Epithelial cell of proximal tubule (primary cell): ENCODE measurements around the gene WDR19. TPM values are rescaled to one million over a fixed set of nuclear protein-coding genes. Genes with fewer than 3 reads are reported as not detected.

Experiments used
- DNase-seq: peaks from one replicate; pipeline ENCODE4 v3.0.0-alpha.2; 2011; ENCODE audit warnings: low read depth
- H3K4me3 ChIP-seq: 2 replicates; pipeline ENCODE4 v1.5.1; 2011; ENCODE audit warnings: low read depth, mild to moderate bottlenecking, low read length
- total RNA-seq: library from RNA; depleted of rRNA; stranded (reverse); fragments of >200 nt; gene quantifications from 2 replicates; pipeline ENCODE4 v1.2.3, GENCODE V29; 2015
- TF ChIP-seq, protein P1 (sequence below): conservative IDR thresholded peaks from 2 replicates; pipeline ENCODE4 v1.5.1; 2012; ENCODE audit warnings: low read depth, mild to moderate bottlenecking, low read length

WDR19 gene
- total RNA-seq, 1 donor from 2014 or later, result 8.8 TPM

GRCh38 chr4:39278476-39278875, 96.1 kb downstream of the WDR19 start:
- DNase-seq, result no peak
- H3K4me3 ChIP-seq, result no peak overlapping the region
- TF ChIP-seq, protein P1, sequence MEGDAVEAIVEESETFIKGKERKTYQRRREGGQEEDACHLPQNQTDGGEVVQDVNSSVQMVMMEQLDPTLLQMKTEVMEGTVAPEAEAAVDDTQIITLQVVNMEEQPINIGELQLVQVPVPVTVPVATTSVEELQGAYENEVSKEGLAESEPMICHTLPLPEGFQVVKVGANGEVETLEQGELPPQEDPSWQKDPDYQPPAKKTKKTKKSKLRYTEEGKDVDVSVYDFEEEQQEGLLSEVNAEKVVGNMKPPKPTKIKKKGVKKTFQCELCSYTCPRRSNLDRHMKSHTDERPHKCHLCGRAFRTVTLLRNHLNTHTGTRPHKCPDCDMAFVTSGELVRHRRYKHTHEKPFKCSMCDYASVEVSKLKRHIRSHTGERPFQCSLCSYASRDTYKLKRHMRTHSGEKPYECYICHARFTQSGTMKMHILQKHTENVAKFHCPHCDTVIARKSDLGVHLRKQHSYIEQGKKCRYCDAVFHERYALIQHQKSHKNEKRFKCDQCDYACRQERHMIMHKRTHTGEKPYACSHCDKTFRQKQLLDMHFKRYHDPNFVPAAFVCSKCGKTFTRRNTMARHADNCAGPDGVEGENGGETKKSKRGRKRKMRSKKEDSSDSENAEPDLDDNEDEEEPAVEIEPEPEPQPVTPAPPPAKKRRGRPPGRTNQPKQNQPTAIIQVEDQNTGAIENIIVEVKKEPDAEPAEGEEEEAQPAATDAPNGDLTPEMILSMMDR, result no peak

GRCh38 chr4:39279416-39279815, 97.1 kb downstream of the WDR19 start:
- TF ChIP-seq, protein P1, result no peak
- no peak for DNase-seq
- no peak overlapping the region for H3K4me3 ChIP-seq

DNA sequence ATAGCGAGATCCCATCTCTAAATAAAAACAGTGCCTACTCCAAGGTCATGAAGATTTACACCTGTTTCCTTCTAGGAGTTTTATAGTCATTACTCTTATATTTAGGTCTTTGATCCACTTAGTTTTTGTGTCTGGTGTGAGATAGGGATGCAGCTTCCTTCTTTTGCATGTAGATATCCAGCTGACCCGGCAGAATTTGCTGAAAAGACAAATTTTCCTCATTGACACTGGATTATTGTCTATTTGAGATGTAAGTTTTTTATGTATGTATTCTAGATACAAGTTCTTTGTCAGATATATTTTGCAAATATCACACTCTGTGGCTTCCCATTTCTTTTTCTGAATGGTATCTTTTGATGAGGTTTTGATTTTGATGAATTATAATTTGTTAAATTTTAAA, 98.4 kb downstream of the WDR19 start:
- no peak for DNase-seq
- TF ChIP-seq, protein P1, result no peak
- no peak overlapping the region for H3K4me3 ChIP-seq

GRCh38 chr4:39285111-39285795, 102.9 kb downstream of the WDR19 start:
- H3K4me3 ChIP-seq, result no peak overlapping the region
- TF ChIP-seq, protein P1, result no peak
- DNase-seq, result no peak

DNA sequence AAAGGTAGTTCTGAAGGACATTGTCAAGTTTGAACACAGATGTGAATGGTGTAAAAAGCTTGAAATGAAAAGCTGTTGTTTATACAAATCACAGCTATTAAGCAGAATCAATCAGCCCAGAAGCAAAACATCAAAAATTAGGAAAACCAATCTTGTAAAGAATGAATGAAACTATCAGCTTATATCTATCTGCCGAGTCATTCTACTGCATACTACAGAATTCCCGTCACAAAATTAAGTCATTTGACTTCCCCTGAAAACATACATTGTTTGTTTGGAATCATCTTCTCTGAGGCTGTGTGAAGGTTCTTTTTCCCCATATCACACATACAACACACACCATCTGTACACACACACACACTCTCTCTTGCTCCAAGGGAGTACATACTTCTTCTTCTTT, 103.5 kb downstream of the WDR19 start:
- no peak for DNase-seq
- TF ChIP-seq, protein P1, result no peak
- no peak overlapping the region for H3K4me3 ChIP-seq

DNA sequence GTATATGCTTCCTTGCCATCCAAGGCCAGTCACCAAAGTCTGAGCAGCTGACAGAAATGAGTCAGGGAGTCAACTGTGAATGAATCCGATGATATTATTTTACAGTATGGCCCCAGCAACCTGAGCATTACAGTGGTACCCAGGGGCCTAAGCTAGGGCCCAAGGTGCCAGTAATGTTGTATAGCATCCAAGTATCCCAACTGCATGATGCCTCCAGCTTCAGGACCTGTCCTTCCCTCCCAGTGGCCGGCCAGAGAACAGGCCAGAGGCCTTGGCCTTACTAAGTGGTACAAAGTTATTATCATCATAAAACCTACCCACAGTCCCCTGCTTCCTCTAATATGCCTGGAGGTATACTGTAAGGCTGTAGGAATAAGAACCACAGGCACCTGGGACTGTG, 103.9 kb downstream of the WDR19 start:
- TF ChIP-seq, protein P1, result no peak
- DNase-seq, result no peak
- no peak overlapping the region for H3K4me3 ChIP-seq

DNA sequence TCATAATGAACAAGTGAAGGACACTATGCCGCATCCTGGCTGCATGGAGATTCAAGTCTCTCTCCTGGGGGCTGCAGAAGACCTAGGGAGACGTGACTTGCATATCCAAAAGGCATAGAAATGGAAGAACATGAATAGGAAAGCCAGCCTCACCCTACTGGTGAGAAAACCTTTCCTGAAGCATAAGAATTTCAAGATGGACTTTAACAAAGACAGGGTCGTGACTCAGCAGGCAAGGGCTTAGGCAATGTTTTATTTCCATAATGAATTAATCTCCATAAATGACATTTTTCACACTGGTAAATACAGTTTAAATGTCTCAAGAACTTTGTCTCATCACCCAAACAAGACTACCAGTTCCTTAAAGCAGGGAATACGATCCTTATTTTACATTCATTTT, 104.9 kb downstream of the WDR19 start:
- TF ChIP-seq, protein P1, result no peak
- no peak for DNase-seq
- no peak overlapping the region for H3K4me3 ChIP-seq
